Adrenal gland (tissue), 12 donors: ENCODE measurements around the gene HPSE2. TPM values are rescaled to one million over a fixed set of nuclear protein-coding genes. Genes with fewer than 3 reads are reported as not detected.

Source experiments
- DNase-seq, 7 donors: peaks; one replicate each; pipeline ENCODE4 v3.0.0-alpha.2; 2019 to 2020
- H3K27ac ChIP-seq, 5 donors: fragments of 200-600 bp; sonication (generic) in 4 of 5; 1 replicate in 3 of 5; 2 replicates in 2 of 5; pipeline versions ENCODE4 v1.5.1 to v1.8.0; 2016 to 2020; ENCODE audit warnings: mild to moderate bottlenecking in 1 of 5
- H3K27me3 ChIP-seq: fragments of 200-600 bp; 2 replicates; pipeline ENCODE4 v1.8.0; 2021
- H3K36me3 ChIP-seq, 2 donors: fragments of 200-600 bp; replicated peaks in 1 of 2; 1 replicate in 1 of 2; 2 replicates in 1 of 2; pipeline versions ENCODE4 v1.5.1 to v1.8.0; 2018 to 2022
- H3K4me1 ChIP-seq, 2 donors: fragments of 200-600 bp; replicated peaks in 1 of 2; 1 replicate in 1 of 2; 2 replicates in 1 of 2; pipeline versions ENCODE4 v1.5.1 to v1.8.0; 2018 to 2021
- H3K4me3 ChIP-seq, 4 donors: fragments of 200-600 bp; sonication (generic) in 3 of 4; one replicate each; pipeline ENCODE4 v1.5.1; 2016 to 2018
- H3K9me3 ChIP-seq, 3 donors: fragments of 200-600 bp; sonication (generic) in 1 of 3; replicated peaks in 1 of 3; 1 replicate in 2 of 3; 2 replicates in 1 of 3; pipeline versions ENCODE4 v1.5.1 to v1.8.0; 2016 to 2021
- POLR2A ChIP-seq, 2 donors: fragments of 450-650 bp; IDR thresholded peaks; one replicate each; pipeline ENCODE4 v1.6.1; 2017; ENCODE audit warnings: antibody characterized with exemption in 2 of 2, mild to moderate bottlenecking in 2 of 2, moderate library complexity in 1 of 2
- WGBS, 4 donors: extraction: QIAGEN DNeasy Blood & Tissue Kit in 2 of 4; methylation state at CpG; one replicate each; pipeline versions ENCODE4 v1.1.5 to v1.1.7; 2013 to 2017; 5-methylcytosine and 5-hydroxymethylcytosine counted together
- intact Hi-C, 2 donors: fragments of 100-400 bp; cut with DNase I; formaldehyde crosslinking; loops; one replicate each; pipeline versions ENCODE4 v1.14.1 to v1.15.0; 2022 to 2023
- polyA plus RNA-seq, 3 donors: library from polyadenylated mRNA; stranded (reverse); fragments of 200-250 nt in 2 of 3; fragments of 350-450 nt in 1 of 3; fragmentation: Illumina TruSeq in 1 of 3; extraction: RNeasy Lipid Tissue Mini Kit (QIAGEN cat#74804) in 1 of 3; gene quantifications; one replicate each; pipeline ENCODE4 v1.2.3, GENCODE V29; 2013 to 2014
- total RNA-seq, 9 donors: library from RNA; depleted of rRNA in 4 of 9; stranded (reverse); fragments of >200 nt in 4 of 9; fragments of 120-200 nt in 1 of 9; fragmentation: NEBNext Ultra II Directional in 1 of 9; extraction: Animal tissue kit (Norgen Biotek cat#: 25700) in 1 of 9; gene quantifications; one replicate each; pipeline versions ENCODE4 v1.1.0 to v1.2.4, GENCODE V29; 2013 to 2023
- TF ChIP-seq, protein P1 (sequence below), 6 experiments: fragments of 450-650 bp in 4 of 6; fragments of 200-600 bp in 2 of 6; sonication (generic) in 1 of 6; IDR thresholded peaks; 1 replicate in 5 of 6; 2 replicates in 1 of 6; pipeline versions ENCODE4 v1.5.1 to v1.8.0; 2016 to 2021; ENCODE audit warnings: antibody characterized with exemption in 6 of 6, mild to moderate bottlenecking in 2 of 6, moderate library complexity in 1 of 6
- donor health status: healthy with polysubstance abuse.
- donor health status: Bipolar disorder and iron deficiency.
- donor health status: DM: yes; HTN: yes; CAD: no.
- donor health status: DM: no; HTN: no; CAD: no.
- donor health status: DM: no; HTN: no; CAD: no.
- donor health status: DM: yes; HTN: yes; CAD: no.

The HPSE2 gene
- total and polyA plus RNA-seq, 12 donors = under 0.01 to 0.16 (median 0.10) TPM; not detected in 9

- Histone ChIP-seq H3K36me3 (no peaks in the 10 kb centered on the region), H3K4me3 (no peak overlapping the region), H3K4me1 (no peaks in the 10 kb centered on the region), H3K27ac (no peak overlapping the region), H3K9me3 (no peaks in the 10 kb centered on the region), H3K27me3 (no peaks in the 10 kb centered on the region)
- TF ChIP-seq, protein P1, sequence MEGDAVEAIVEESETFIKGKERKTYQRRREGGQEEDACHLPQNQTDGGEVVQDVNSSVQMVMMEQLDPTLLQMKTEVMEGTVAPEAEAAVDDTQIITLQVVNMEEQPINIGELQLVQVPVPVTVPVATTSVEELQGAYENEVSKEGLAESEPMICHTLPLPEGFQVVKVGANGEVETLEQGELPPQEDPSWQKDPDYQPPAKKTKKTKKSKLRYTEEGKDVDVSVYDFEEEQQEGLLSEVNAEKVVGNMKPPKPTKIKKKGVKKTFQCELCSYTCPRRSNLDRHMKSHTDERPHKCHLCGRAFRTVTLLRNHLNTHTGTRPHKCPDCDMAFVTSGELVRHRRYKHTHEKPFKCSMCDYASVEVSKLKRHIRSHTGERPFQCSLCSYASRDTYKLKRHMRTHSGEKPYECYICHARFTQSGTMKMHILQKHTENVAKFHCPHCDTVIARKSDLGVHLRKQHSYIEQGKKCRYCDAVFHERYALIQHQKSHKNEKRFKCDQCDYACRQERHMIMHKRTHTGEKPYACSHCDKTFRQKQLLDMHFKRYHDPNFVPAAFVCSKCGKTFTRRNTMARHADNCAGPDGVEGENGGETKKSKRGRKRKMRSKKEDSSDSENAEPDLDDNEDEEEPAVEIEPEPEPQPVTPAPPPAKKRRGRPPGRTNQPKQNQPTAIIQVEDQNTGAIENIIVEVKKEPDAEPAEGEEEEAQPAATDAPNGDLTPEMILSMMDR (IDR thresholded peaks at IDR 0.05) = no peak
- no peak for TF ChIP-seq POLR2A (IDR thresholded peaks at IDR 0.05)
- DNase-seq = no peak
- intact Hi-C loops = loop anchor here in 1 of 2 donors (5.0 kb wide), 1 partner anchor 193 kb away; no protein-coding TSS in a partner anchor
These were observed 761.0 kb downstream of the HPSE2 start for GRCh38 chr10:98474628-98475027.

GRCh38 chr10:98472196-98472595 is 763.5 kb downstream of the HPSE2 start:
- no peaks in the 10 kb centered on the region for H3K27me3 ChIP-seq
- H3K4me1 ChIP-seq = peaks cover 6% of the 10 kb centered on the region in 2 donors
- no peak for TF ChIP-seq POLR2A (IDR thresholded peaks at IDR 0.05)
- TF ChIP-seq, protein P1 (IDR thresholded peaks at IDR 0.05) = no peak
- no peak overlapping the region for H3K27ac ChIP-seq
- 47 to 62% (median 56%) methylated on average over 4 of the region's 4 CpGs for WGBS, 4 donors
- no peak for DNase-seq
- intact Hi-C loops = loop anchor here in 1 of 2 donors (5.0 kb wide), 1 partner anchor 195 kb away; no protein-coding TSS in a partner anchor
- no peaks in the 10 kb centered on the region for H3K9me3 ChIP-seq
- no peak overlapping the region for H3K4me3 ChIP-seq
- no peaks in the 10 kb centered on the region for H3K36me3 ChIP-seq

DNA sequence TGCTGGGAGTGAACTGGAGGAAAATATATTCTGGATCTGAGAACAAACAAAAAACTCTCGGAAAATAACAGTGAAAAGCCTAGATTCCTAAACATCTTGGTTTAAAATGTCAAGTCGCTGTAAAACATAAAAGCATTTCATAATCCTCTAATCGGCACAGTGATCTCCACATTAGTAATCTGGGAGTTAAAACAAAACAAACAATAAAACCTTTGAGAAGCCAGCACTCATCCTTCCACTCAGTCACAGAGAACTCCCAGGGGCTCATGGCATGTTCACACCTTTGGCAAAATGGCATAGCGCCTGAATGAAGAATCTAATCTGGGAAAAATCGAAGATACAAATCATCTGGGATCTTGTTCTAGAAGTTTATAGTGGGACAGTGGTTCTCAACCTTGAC is 764.8 kb downstream of the HPSE2 start:
- no peak for DNase-seq
- Histone ChIP-seq H3K27ac (no peak overlapping the region), H3K4me1 (peaks cover 6% of the 10 kb centered on the region in 2 donors), H3K27me3 (no peaks in the 10 kb centered on the region), H3K4me3 (no peak overlapping the region), H3K9me3 (no peaks in the 10 kb centered on the region), H3K36me3 (no peaks in the 10 kb centered on the region)
- 78 to 90% (median 79%) methylated on average over 5 of the region's 5 CpGs for WGBS, 4 donors
- intact Hi-C loops = loop anchor here in 1 of 2 donors (5.0 kb wide), 1 partner anchor 196 kb away; no protein-coding TSS in a partner anchor
- no peak for TF ChIP-seq POLR2A (IDR thresholded peaks at IDR 0.05)
- TF ChIP-seq, protein P1 (IDR thresholded peaks at IDR 0.05) = no peak

DNA sequence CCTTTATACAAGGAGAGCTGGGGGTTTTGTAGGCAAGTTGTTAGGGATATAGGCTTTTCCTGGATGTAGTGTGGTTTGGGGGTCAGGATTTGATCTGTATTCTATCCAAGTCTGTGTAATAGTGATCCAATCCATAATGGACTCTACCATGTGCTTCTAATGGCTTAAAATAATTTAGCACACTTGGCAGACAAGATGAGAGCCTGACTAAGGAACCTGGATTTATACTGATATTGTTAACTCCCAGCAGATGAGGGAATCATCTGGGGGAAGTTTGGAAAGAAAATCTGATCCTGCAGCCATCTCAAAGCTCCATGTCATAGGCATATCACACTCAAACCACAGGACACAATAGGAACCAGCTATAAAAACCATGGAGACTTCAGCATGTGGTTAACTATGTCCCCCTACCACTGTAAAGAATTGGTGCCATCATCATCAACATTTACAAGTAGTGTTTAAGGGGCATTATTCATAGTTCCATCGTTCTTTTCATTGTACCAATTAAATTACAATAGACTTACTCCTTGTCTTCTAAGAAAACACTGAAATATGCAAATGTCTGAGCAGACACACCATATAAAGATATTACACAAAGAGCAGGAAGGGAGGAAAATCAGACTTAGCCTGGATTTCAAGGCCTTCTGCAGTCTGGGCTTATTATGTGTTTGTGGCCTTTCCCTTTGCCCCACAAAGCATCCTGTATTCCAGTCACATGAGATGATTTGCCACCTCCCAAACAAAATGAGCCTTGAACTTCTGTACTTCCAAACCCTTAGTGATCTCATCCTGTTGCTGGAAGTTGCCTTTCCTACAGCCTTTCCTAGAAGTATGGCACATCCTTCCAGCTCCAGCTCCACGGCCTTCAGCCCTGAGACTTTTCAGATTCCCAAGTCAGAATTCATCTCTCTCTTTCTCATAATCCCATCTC is 766.4 kb downstream of the HPSE2 start:
- H3K4me1 ChIP-seq = peaks cover 6% of the 10 kb centered on the region in 2 donors
- intact Hi-C loops = loop anchor here (5.0 to 10.0 kb wide), 3 partner anchors 706 to 778 kb away; no protein-coding TSS in a partner anchor
- no peak overlapping the region for H3K4me3 ChIP-seq
- H3K9me3 ChIP-seq = no peaks in the 10 kb centered on the region
- TF ChIP-seq POLR2A (IDR thresholded peaks at IDR 0.05) = no peak
- WGBS, 4 donors = 63 to 79% (median 73%) methylated on average over 2 of the region's 2 CpGs
- H3K27me3 ChIP-seq = no peaks in the 10 kb centered on the region
- DNase-seq = no peak
- no peaks in the 10 kb centered on the region for H3K36me3 ChIP-seq
- H3K27ac ChIP-seq = no peak overlapping the region
